Measurements from ENCODE around the gene SPRR2B. TPM values are rescaled to one million over a fixed set of nuclear protein-coding genes. Genes with fewer than 3 reads are reported as not detected.

The SPRR2B gene
- total and polyA plus RNA-seq, 2 of the 13 experiments (the other 11 are each of a cell fraction or from before 2014, with no cell fraction given): not detected

- TF ChIP-seq FUBP1 (CRISPR knock-in tag; IDR thresholded peaks at IDR 0.05; ENCODE audit: borderline replicate concordance): no peak
- no peak for TF ChIP-seq ZNF451 (CRISPR knock-in tag; IDR thresholded peaks at IDR 0.05)
- no peak for TF ChIP-seq FOXP4 (CRISPR knock-in tag; IDR thresholded peaks at IDR 0.05)
- no peak for TF ChIP-seq SATB2 (CRISPR knock-in tag; IDR thresholded peaks at IDR 0.05)
These were observed 40.5 kb downstream of the SPRR2B start, which contains the start of gene SPRR1B (continued) for GRCh38 chr1:153030895-153031294.

GRCh38 chr1:153028766-153029165, 42.6 kb downstream of the SPRR2B start:
- H4K20me1 ChIP-seq (ENCODE audit: insufficient read depth, low read length): no peaks in the 10 kb centered on the region
- TF ChIP-seq MZF1 (CRISPR knock-in tag; IDR thresholded peaks at IDR 0.05; ENCODE audit: borderline replicate concordance): no peak
- TF ChIP-seq NFIC (IDR thresholded peaks at IDR 0.05; ENCODE audit: low read length): no peak
- TF ChIP-seq, protein P1, sequence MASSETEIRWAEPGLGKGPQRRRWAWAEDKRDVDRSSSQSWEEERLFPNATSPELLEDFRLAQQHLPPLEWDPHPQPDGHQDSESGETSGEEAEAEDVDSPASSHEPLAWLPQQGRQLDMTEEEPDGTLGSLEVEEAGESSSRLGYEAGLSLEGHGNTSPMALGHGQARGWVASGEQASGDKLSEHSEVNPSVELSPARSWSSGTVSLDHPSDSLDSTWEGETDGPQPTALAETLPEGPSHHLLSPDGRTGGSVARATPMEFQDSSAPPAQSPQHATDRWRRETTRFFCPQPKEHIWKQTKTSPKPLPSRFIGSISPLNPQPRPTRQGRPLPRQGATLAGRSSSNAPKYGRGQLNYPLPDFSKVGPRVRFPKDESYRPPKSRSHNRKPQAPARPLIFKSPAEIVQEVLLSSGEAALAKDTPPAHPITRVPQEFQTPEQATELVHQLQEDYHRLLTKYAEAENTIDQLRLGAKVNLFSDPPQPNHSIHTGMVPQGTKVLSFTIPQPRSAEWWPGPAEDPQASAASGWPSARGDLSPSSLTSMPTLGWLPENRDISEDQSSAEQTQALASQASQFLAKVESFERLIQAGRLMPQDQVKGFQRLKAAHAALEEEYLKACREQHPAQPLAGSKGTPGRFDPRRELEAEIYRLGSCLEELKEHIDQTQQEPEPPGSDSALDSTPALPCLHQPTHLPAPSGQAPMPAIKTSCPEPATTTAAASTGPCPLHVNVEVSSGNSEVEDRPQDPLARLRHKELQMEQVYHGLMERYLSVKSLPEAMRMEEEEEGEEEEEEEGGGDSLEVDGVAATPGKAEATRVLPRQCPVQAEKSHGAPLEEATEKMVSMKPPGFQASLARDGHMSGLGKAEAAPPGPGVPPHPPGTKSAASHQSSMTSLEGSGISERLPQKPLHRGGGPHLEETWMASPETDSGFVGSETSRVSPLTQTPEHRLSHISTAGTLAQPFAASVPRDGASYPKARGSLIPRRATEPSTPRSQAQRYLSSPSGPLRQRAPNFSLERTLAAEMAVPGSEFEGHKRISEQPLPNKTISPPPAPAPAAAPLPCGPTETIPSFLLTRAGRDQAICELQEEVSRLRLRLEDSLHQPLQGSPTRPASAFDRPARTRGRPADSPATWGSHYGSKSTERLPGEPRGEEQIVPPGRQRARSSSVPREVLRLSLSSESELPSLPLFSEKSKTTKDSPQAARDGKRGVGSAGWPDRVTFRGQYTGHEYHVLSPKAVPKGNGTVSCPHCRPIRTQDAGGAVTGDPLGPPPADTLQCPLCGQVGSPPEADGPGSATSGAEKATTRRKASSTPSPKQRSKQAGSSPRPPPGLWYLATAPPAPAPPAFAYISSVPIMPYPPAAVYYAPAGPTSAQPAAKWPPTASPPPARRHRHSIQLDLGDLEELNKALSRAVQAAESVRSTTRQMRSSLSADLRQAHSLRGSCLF (CRISPR knock-in tag; IDR thresholded peaks at IDR 0.05; ENCODE audit: borderline replicate concordance): no peak
- TF ChIP-seq TERF1 (CRISPR knock-in tag; IDR thresholded peaks at IDR 0.05): no peak
- TF ChIP-seq ZNF235 (CRISPR knock-in tag; IDR thresholded peaks at IDR 0.05; ENCODE audit: borderline replicate concordance): no peak
- TF ChIP-seq RFX3 (CRISPR knock-in tag; IDR thresholded peaks at IDR 0.05): no peak
- TF ChIP-seq ZNF451 (CRISPR knock-in tag; IDR thresholded peaks at IDR 0.05): no peak
- H3K36me3 ChIP-seq (replicated peaks in 1 of 2; ENCODE audit: control insufficient read depth in 1 of 2, insufficient read depth in 2 of 2, low read length in 2 of 2): no peaks in the 10 kb centered on the region
- DNase-seq (ENCODE audit: low spot score) (no peak), FAIRE-seq (no peak), ATAC-seq (no peak)
- no peak overlapping the region for H3K4me2 ChIP-seq (ENCODE audit: low read depth, low read length)
- no peaks in the 10 kb centered on the region for H3K27me3 ChIP-seq (ENCODE audit: control insufficient read depth in 1 of 2, insufficient read depth in 2 of 2, low read length in 2 of 2)
- no peaks in the 10 kb centered on the region for H3K9me3 ChIP-seq (ENCODE audit: low read length)
- no peak overlapping the region for H3K27ac ChIP-seq (ENCODE audit: extremely low read length, insufficient read depth, low read length)
- H3K9ac ChIP-seq (ENCODE audit: insufficient read depth, low read depth, low read length): no peak overlapping the region
- H2AFZ ChIP-seq (ENCODE audit: low read length): no peak overlapping the region
- H3K79me2 ChIP-seq (ENCODE audit: insufficient read depth, low read length): no peaks in the 10 kb centered on the region
- WGBS (ENCODE audit: low lambda C conversion rate): 0% methylated on average over 1 of the region's 1 CpG
- in situ Hi-C loops (cut with HindIII; ENCODE audit: extremely low pct_ligation_motif_present, low pct_unique_long_range_greater_than_20kb) (no loop called here), intact Hi-C loops (cut with micrococcal nuclease; ENCODE audit: unreplicated experiment) (no loop called here)
- no peak overlapping the region for H3K4me3 ChIP-seq (replicated peaks in 1 of 3; ENCODE audit: insufficient read depth in 1 of 3, low read depth in 2 of 3, low read length in 3 of 3)
- BruUV-seq (replicated peaks): no TSS peak
- no peaks in the 10 kb centered on the region for H3K4me1 ChIP-seq (ENCODE audit: insufficient read depth, low read length)
- POLR2A ChIA-PET: no interaction called here
- CTCF ChIA-PET (ENCODE audit: low intra/inter-chr PET ratio, low total read pairs): no interaction called here

Measured in HepG2 (cell line).